ENCODE measurements around the gene CNDP1. TPM values are rescaled to one million over a fixed set of nuclear protein-coding genes. Genes with fewer than 3 reads are reported as not detected.

CNDP1 gene
- total RNA-seq, 6 experiments from 2014 or later = not detected

DNA sequence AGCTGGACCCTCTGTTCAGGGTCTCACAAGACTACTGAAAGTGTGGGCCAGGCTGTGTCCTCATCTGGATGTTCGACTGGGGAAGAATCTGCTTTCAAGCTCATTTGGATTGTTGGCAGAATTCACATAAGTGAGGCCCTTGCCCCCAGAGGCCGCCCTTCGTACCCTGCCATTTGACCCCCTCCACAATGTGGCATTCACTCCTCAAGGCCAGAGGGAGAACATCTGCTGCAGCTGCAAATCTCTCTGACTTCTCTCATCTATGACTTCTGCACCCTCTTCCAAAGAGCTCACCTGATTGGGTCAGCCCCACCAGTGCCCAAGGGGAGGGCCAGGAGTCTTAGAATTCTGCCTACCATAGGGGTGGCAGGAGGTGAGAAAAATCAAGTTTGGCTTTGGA lies 42.0 kb upstream of the CNDP1 start:
- peaks cover 12% of the 10 kb centered on the region for H3K4me1 Mint-ChIP-seq (ENCODE audit: low read depth)
- H3K9me3 Mint-ChIP-seq = peaks cover 5% of the 10 kb centered on the region; the same call in 1 of the 2 replicates
- peaks cover 33% of the 10 kb centered on the region for H3K27me3 Mint-ChIP-seq (ENCODE audit: insufficient read depth)
- H3K27ac Mint-ChIP-seq = no peak overlapping the region
- no peak for DNase-seq
- TF ChIP-seq, protein P1, sequence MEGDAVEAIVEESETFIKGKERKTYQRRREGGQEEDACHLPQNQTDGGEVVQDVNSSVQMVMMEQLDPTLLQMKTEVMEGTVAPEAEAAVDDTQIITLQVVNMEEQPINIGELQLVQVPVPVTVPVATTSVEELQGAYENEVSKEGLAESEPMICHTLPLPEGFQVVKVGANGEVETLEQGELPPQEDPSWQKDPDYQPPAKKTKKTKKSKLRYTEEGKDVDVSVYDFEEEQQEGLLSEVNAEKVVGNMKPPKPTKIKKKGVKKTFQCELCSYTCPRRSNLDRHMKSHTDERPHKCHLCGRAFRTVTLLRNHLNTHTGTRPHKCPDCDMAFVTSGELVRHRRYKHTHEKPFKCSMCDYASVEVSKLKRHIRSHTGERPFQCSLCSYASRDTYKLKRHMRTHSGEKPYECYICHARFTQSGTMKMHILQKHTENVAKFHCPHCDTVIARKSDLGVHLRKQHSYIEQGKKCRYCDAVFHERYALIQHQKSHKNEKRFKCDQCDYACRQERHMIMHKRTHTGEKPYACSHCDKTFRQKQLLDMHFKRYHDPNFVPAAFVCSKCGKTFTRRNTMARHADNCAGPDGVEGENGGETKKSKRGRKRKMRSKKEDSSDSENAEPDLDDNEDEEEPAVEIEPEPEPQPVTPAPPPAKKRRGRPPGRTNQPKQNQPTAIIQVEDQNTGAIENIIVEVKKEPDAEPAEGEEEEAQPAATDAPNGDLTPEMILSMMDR (IDR thresholded peaks at IDR 0.05) = no peak
- no peaks in the 10 kb centered on the region for H3K36me3 Mint-ChIP-seq (ENCODE audit: low read depth)
- H3K4me3 Mint-ChIP-seq = no peak overlapping the region

DNA sequence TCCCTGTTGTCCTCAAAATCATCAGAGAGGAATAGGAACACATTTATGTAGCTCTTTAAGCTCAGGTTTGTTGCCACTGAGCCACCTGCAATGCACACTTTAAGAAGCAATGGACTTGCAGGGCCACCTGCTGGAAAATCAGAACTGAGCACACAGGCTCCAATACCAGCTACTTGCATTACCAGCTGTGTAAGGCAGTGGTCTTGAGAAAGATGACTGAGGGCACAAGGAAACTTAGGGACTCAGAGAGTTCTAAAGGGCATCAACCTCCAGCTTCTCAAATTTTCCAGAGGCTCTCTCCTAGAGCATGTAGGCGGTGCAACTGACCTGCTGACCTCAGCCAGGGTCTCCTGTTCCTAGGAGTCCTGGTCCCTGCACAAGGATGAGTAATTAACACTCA lies 40.6 kb upstream of the CNDP1 start:
- Mint-ChIP-seq H3K4me3 (no peak overlapping the region), H3K36me3 (ENCODE audit: low read depth) (no peaks in the 10 kb centered on the region), H3K27ac (no peak overlapping the region), H3K4me1 (ENCODE audit: low read depth) (peaks cover 21% of the 10 kb centered on the region), H3K9me3 (peaks cover 5% of the 10 kb centered on the region; the same call in 1 of the 2 replicates), H3K27me3 (ENCODE audit: insufficient read depth) (peaks cover 23% of the 10 kb centered on the region)
- TF ChIP-seq, protein P1 (IDR thresholded peaks at IDR 0.05) = peak; percentile 69
- peak; percentile 47 for DNase-seq

DNA sequence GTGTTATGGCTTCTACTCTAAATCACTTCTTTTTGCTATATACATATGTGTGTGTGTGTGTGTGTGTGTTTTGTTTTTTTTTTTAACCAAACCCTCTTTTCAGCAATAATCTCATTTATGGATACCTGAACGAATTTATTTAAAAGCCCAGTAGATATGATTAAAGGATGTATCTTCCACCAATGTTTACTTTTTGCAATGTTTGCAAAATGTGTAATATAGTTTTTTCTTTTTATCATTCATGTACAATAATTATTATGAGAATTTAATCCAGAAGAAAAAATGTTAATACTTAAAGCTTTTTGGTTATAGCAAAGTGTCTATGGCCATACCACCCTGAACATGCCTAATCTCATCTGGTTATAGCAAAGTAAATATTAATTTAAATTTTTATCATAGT lies 39.8 kb upstream of the CNDP1 start:
- Mint-ChIP-seq H3K27me3 (ENCODE audit: insufficient read depth) (peaks cover 16% of the 10 kb centered on the region), H3K4me3 (peak overlapping the region; percentile 95), H3K4me1 (ENCODE audit: low read depth) (peaks cover 25% of the 10 kb centered on the region), H3K27ac (no peak overlapping the region), H3K36me3 (ENCODE audit: low read depth) (no peaks in the 10 kb centered on the region; the same call in 1 of the 2 replicates), H3K9me3 (peaks cover 5% of the 10 kb centered on the region; the same call in 1 of the 2 replicates)
- no peak for DNase-seq
- TF ChIP-seq, protein P1 (IDR thresholded peaks at IDR 0.05) = no peak

DNA sequence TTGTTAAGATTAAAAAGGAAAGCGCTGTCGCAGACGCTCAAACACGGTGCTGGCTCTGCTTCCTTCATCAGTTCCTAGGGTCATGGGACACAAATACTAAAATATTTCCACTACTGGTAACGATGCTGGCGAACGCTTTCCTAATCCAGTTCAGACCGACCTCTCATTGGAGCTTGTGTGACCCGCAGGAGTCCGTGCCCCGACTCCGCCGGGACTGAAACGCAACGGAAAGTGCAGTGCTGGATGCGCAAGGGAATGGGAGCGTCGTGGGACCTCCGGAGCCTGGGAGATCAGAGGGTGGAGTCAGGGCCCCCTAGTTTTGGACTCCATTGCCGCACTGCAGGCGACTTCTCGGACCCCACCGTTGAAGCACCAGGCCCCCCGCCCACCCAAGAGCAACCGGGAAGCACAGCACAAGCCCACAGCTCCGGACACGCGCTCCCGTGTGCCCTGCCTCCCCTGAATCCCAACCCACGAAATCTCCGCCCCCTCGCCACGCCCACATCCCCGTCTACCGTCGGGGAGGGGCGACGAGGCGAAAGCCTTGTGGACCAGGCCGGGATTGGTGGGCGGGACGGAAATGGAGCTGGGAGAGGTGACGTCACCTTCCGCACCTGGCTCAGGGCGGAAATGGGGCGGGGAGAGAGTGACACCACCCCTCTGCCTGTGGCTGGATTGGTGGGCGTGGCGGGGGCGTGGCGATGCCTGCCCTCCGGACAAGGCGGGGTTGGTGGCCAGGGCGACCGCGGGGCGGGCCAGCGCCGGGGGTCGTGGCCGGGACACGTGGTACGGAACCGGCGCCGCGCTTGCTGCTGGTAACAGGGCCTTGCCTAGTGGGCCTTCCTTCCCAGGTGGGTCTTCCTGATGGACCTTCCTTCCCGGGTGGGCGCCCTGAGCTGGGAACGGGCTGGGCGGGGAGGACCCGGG lies 38.5 kb upstream of the CNDP1 start, which contains the start of gene CNDP2:
TSS of gene CNDP2 (plus strand) at position 783 of the 927 bp plus-strand sequence. CDS start 3,611 bp downstream, outside the sequence.
- Mint-ChIP-seq H3K27me3 (ENCODE audit: insufficient read depth) (peaks cover 14% of the 10 kb centered on the region), H3K27ac (peak within 1 kb of the TSS; percentile 91), H3K9me3 (peaks cover 5% of the 10 kb centered on the region; the same call in 1 of the 2 replicates), H3K4me3 (peak within 1 kb of the TSS; percentile 95), H3K4me1 (ENCODE audit: low read depth) (peaks cover 28% of the 10 kb centered on the region), H3K36me3 (ENCODE audit: low read depth) (peaks cover 10% of the 10 kb centered on the region; the same call in 1 of the 2 replicates)
- TF ChIP-seq, protein P1 (IDR thresholded peaks at IDR 0.05) = no peak
- peak; percentile 99 for DNase-seq

DNA sequence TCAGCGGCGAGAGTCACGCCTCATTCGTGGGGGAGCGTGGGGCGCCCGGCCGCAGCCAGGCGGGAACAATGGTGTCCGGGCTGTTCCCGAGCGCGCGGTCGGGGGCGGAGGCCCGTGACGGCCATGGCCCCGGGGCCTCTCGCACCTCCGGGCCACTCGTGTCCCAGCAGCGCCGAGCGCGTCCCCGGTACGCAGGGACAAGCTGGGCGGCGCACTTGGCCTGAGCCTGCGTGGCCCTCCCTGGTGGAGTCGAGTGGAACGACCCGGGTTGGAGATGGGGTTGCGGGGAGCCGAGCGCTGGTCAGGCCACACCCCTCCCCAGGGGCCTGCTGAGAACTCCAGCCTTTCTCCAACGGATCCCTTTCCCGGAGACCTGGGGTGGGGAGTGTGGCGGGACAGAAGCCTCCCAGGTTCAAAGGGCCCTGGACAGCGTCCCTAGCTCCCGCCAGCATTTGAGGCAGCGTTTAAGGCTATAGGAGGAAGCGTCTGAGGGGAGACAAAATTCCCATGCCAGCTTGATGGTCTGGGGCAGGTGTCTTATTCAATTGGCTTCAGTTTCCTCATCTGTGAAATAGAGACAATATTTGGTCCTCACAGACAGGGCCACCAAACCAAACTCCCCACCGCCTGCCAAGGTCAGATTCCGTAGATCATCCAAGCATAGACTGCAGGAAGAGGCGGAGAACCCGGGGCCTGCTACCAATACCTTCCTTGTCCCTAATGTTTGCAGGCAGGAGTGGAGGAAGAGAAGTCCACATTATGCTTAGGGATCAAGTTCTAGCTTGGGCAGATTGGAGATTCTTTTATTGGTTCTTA lies 37.6 kb upstream of the CNDP1 start:
- Mint-ChIP-seq H3K36me3 (ENCODE audit: low read depth) (peaks cover 15% of the 10 kb centered on the region; the same call in 1 of the 2 replicates), H3K9me3 (peaks cover 5% of the 10 kb centered on the region; the same call in 1 of the 2 replicates), H3K27ac (peak overlapping the region; percentile 91), H3K27me3 (ENCODE audit: insufficient read depth) (peaks cover 13% of the 10 kb centered on the region), H3K4me3 (peak overlapping the region; percentile 95), H3K4me1 (ENCODE audit: low read depth) (peaks cover 28% of the 10 kb centered on the region)
- peak; percentile 41 for DNase-seq
- TF ChIP-seq, protein P1 (IDR thresholded peaks at IDR 0.05) = peak; percentile 53

All from HFFc6 (cell line).